ENCODE data around the gene PRND.
A peak's percentile ranks its signal among the peaks of the same experiment; 100 is the strongest.
"Not testable (repeated sequence)": the region's sequence is repeated elsewhere in the genome, so short reads cannot be mapped to it uniquely, and the experiment has no call there.

The PRND gene, protein sequence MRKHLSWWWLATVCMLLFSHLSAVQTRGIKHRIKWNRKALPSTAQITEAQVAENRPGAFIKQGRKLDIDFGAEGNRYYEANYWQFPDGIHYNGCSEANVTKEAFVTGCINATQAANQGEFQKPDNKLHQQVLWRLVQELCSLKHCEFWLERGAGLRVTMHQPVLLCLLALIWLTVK

DNA sequence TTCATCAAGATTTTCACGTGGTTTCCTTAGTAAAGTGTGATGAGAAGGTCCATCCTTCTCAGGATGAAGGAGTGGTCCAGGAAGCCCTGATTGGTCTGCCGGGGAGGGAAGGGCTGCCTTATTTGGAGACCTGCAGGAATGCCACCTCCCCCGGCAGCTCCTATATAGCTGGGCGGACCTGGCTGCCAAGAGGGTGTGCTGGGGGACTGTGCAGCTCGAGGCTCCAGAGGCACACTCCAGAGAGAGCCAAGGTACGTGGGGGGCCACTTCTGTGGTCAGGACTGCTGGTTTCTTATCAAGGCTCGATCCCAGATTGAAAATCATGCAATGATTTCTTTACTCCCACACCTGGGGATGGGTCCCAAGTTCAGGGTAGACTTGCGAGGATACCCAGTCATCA lies at the start of gene PRND:
PRND (plus strand) TSS at position 191 of the 400 bp plus-strand sequence. CDS start 2,643 bp downstream, outside the sequence.
- no peak for DNase-seq

DNA sequence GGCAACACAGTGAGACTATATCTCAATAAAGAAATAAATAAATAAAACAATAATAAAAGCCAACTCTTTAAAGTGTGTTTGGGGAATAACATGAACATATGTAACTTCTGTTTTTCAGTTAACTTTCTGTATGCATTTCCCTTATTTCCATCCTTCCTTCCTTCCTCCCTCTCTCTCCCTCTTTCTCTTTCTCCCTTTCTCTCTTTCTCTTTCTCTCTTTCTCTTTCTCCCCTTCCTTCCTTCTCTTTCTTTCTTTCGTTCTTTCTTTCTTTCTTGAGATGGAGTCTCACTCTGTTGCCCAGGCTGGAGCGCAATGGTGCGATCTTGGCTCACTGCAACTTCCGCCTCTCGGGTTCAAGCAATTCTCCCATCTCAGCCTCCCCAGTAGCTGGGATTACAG lies 48.8 kb upstream of the PRND start:
- DNase-seq, result no peak

DNA sequence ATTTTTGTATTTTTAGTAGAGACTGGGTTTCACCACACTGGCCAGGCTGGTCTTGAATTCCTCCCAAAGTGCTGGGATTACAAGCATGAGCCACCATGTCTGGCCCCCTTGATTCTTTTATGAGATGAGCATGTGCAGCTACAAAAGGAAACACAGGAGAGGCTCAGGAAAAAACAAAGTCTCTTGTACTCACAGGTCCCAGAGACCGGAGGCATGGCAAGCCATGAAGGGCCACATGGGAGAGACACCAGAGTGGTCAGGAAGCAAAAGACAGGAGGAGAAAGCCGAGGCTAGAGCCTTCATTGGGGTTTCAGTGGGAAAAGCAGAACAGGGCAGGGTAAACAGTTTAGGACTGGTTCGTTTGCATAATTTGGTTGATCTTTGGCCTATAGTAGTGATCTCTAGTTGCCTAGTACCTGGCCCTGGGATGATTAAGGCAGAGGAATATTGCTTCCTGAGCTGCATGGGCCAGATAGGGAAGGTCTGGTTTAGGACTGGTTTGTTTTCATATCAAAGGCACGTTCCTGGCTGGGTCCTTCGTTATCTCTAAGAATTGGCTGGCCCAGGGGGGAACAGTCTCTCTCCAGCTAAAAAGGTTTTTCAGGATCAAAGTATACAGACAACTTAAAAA lies 48.2 kb upstream of the PRND start:
- DNase-seq, result no peak

- no peak for DNase-seq
Measured at GRCh38 chr20:4674672-4675071, 47.0 kb upstream of the PRND start.

DNA sequence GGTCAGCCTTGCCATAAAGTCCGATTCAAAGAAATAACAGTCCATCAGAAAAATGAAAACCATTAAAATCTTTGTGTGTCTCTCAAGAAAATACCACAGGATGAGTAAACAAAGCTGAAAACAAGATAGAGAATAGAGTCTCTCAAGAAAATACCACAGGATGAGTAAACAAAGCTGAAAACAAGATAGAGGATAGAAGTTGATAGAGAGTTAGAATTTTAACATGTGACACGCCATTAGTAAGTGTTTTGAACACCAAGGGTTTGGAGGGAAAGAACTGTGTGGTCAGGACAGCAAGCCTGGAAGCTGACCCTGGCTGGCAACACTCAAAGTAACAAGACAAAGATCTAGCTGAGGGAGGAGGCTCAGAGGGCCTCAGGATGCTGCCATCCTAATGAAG lies 43.9 kb upstream of the PRND start:
- no peak for DNase-seq

- no peak for DNase-seq
Measured at GRCh38 chr20:4681401-4681800, 40.3 kb upstream of the PRND start.

DNA sequence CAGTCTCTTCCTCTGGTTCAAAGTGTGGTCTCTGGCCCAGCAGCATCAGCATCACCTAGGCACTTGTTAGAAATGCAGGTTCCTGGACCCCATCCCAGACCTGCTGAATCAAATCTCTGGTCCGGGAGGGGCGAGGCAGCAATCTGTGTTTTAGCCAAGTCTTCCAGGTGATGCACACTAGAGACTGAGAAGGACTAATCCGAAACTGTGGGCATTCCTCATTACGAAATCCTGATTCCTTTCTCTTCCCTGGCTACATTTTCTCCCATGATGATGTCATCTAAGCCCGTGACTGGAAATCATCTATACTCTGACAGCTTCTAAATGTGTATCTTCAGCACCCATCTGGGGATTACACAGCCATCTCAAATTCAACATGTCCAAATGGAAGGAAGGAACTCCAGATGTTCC lies 39.7 kb upstream of the PRND start:
- no peak for DNase-seq

DNA sequence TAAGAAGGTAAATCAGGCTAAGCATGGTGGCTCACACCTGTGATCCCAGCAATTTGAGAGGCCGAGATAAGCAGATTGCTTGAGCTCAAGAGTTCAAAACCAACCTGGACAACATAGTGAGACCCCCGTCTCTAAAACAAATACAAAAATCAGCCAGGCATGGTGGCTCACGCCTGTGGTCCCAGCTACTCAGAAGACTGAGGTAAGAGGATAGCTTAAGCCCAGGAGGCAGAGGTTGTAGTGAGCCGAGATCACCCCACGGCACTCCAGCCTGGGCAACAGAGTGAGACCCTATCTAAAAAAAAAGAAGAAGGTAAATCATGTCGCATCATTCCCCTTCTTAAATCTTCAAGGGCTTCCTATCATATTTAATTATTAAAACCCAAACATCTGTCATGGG lies 39.0 kb upstream of the PRND start:
- no peak for DNase-seq

DNA sequence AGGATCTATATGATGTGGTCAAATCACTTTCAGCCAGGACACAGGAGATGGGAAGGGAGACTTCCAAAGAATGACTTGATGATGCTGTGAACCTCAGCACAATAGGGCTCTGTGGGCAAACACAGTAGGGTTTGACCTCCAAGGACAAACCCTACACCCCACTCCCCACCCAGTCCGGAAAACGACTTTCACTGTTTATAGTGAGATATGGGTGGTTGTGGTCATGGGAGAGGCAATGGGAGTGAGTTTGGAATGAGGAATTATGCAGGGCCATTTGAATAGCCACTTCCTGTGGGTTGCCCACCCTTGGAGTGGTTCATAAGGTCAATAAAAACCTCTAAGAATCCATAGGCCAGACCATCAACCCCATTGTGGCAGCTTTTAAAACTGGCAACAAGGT lies 38.4 kb upstream of the PRND start:
- no peak for DNase-seq

DNA sequence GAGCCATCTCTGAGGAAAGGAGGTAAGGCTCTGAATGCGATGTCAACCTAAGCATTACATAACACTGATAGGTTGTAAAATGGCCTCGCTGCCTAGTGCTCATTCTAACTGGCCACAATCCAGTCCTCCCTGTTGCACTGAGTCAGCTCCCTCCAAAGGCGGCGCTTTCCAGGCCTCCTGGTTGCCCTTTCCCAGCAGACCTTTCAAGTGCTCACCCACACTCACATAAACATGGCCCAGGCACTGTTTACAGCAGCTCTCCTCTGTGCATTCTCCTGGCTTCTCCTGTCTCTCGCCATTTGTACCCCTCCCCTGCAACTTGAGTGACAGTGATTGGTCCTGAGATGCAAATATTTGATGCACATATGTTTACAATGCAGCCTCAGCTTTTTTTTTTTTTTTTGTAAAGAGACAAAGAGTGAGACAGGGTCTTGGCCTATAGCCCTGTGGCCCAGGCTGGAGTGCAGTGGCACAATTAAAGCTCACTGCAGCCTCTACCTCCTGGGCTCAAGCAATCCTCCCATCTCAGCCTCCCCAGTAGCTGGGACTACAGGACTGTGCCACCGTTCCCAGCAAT lies 36.8 kb upstream of the PRND start:
- peak; percentile 59 for DNase-seq

- DNase-seq, result no peak
Measured at GRCh38 chr20:4685923-4686221, 35.8 kb upstream of the PRND start.

GRCh38 chr20:4688305-4688704 lies 33.4 kb upstream of the PRND start:
- DNase-seq, result peak; percentile 19

DNA sequence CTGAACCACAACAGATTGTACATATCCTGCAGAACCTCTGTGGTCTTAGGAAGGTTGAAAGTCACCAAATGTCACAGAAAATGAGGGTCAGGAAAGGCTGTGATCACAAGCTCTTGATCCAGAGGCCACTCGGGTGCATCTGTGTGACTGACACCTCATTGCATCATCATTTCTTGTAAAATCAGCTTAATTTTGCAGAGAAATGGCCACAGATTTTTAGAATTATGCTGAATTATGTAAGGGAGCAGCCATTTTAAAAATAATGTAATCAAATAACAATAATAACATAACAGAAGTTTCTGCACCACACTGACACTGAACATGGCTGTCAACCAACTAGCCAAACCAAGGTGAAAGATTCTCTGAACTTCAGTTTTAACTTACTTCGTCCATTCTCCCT lies 32.5 kb upstream of the PRND start:
- peak; percentile 28 for DNase-seq

- DNase-seq, result no peak
Measured at GRCh38 chr20:4691753-4692152, 30.0 kb upstream of the PRND start.

DNA sequence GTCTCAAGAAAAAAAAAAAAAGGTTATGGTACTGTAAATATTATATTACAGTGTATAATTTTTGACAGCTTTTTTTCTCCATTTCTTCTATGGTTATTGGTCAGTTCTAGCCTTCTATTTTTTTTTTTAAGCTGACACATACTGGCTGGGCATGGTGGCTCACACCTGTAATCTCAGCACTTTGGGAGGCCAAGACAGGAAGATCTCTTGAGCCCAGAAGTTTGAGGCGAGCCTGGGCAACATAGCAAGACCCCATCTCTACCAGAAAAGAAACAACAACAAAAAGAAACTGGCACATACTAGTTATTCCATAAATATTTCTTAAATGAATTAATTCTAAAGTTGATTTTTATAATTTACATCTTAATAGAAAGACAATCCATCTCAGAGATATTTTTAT lies 27.6 kb upstream of the PRND start:
- no peak for DNase-seq

GRCh38 chr20:4697189-4697830 lies 24.4 kb upstream of the PRND start:
- DNase-seq, result no peak

DNA sequence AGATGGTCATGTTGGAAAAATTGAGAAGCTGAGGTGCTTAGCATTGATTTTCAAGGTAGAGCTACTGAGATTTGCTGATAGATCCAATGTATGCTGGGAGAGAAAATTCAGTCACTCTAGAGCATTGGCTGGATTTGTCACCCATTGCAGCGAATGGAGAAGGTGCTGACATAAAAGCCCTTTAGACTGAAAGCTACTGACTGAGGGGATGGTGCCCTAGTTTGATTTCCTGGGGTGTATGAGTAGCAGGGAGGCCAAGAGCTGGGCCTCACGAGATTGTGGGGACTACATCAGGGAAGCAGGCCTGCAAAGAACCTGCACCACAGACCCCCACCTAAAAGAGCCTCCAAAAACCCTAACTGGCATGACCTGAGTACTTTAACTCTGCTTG lies 23.9 kb upstream of the PRND start:
- no peak for DNase-seq

GRCh38 chr20:4699216-4699615 lies 22.5 kb upstream of the PRND start:
- DNase-seq, result no peak

DNA sequence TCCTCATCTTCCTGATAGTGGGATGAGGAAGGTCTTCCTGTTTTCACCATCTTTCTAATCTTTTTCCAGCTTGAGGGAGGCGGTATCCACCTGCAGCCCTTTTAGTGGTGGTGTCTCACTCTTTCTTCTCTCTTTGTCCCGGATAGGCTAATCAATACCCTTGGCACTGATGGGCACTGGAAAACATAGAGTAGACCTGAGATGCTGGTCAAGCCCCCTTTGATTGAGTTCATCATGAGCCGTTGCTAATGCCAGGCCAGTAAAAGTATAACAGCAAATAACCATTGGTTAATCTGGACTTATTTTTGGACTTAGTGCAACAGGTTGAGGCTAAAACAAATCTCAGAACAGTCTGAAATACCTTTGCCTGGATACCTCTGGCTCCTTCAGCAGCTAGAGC lies 21.8 kb upstream of the PRND start:
- no peak for DNase-seq

GRCh38 chr20:4702562-4703280 lies 19.0 kb upstream of the PRND start:
- DNase-seq, result no peak

- DNase-seq, result no peak
Measured at GRCh38 chr20:4703281-4703676, 18.4 kb upstream of the PRND start.

DNA sequence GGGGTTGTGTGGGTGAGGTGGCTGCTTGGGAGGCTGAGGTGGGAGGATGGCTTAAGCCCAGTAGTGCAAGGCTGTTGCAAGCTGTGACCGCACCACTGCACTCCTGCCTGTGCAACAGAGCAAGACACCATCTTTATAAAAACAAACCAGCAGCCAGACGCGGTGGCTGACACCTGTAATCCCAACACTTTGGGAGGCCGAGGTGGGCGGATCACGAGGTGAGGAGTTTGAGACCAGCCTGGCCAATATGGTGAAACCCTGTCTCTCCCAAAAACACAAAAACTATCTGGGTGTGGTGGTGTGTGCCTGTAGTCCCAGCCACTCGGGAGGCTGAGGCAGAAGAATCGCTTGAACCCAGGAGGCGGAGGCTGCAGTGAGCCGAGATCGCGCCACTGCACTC lies 14.8 kb upstream of the PRND start:
- not testable (repeated sequence) for DNase-seq

DNA sequence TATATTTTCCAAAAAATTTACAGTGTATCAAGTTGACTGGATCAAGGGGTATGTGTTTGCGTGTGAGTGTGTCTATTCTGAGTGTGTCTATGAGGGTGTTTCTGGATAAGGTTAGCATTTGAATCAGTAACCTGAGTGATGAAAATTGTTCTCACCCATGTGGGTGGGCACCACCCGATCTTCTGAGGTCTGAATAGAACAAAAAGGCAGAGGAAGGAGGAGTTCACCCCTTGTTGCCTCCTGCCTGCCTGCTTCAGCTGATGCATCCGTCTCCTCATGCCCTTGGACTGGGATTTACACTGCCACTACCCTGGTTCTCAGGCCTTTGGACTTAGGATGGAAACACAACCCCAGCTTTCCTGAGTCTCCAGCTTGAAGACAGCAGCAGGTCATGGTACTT lies 13.7 kb upstream of the PRND start:
- DNase-seq, result no peak

GRCh38 chr20:4708856-4709255 lies 12.9 kb upstream of the PRND start:
- DNase-seq, result no peak

All from activated CD8-positive, alpha-beta memory T cell treated with anti-CD3 and anti-CD28 coated beads for 24 hours (primary cell).